ENCODE measurements around the gene OR2L8. TPM values are rescaled to one million over a fixed set of nuclear protein-coding genes. Genes with fewer than 3 reads are reported as not detected.

OR2L8 gene
- total RNA-seq: not detected in 2 replicates

GRCh38 chr1:247948558-247948957 lies at the start of gene OR2L8:
TSS of gene OR2L8 (plus strand) at chr1:247948858. CDS start at chr1:247948858, 0 bp downstream.

GRCh38 chr1:247919952-247920351 lies 28.7 kb upstream of the OR2L8 start, which contains the start of gene OR2T8:
TSS of gene OR2T8 (plus strand) at chr1:247920252. CDS start at chr1:247921018, 766 bp downstream.

GRCh38 chr1:247924868-247925267 lies 23.8 kb upstream of the OR2L8 start, which contains the start of gene OR2AJ1:
TSS of gene OR2AJ1 (plus strand) at chr1:247924889. CDS start at chr1:247933769, 8,880 bp downstream.

GRCh38 chr1:247964933-247965332 lies 16.3 kb downstream of the OR2L8 start, which contains the start of gene OR2AK2:
TSS of gene OR2AK2 (plus strand) at chr1:247965233. CDS start at chr1:247965377, 144 bp downstream.

Other genes starting within 250 kb of the OR2L8 start
- gene OR6F1, start 232.2 kb upstream of the OR2L8 start, total RNA-seq: not detected in 2 replicates
- gene OR14K1, start 210.2 kb upstream of the OR2L8 start, total RNA-seq: not detected in 2 replicates
- not detected in 2 replicates for gene OR14A2, start 200.7 kb upstream of the OR2L8 start, total RNA-seq
- not detected in 2 replicates for gene OR1C1, start 188.3 kb upstream of the OR2L8 start, total RNA-seq
- gene OR14A16, start 124.7 kb upstream of the OR2L8 start, total RNA-seq: not detected in 2 replicates
- not detected in 2 replicates for gene OR11L1, start 107.0 kb upstream of the OR2L8 start, total RNA-seq
- gene TRIM58, start 91.7 kb upstream of the OR2L8 start, total RNA-seq: not detected in 2 replicates
- not detected in 2 replicates for gene OR2W3, start 53.3 kb upstream of the OR2L8 start, total RNA-seq
- gene OR2T8, start 28.6 kb upstream of the OR2L8 start, total RNA-seq: not detected in 2 replicates
- gene OR2AJ1, start 24.0 kb upstream of the OR2L8 start, total RNA-seq: not detected in 2 replicates
- not detected in 2 replicates for gene OR2AK2, start 16.4 kb downstream of the OR2L8 start, total RNA-seq
- gene OR2L5, start 64.8 kb downstream of the OR2L8 start, total RNA-seq: not detected in 2 replicates
- not detected in 2 replicates for gene OR2L2, start 81.2 kb downstream of the OR2L8 start, total RNA-seq
- gene OR2L3, start 98.0 kb downstream of the OR2L8 start, total RNA-seq: not detected in 2 replicates
- gene OR2L13, start 146.3 kb downstream of the OR2L8 start, total RNA-seq: not detected in 2 replicates
- not detected in 2 replicates for gene OR2M5, start 196.3 kb downstream of the OR2L8 start, total RNA-seq
- gene OR2M2, start 226.0 kb downstream of the OR2L8 start, total RNA-seq: not detected in 2 replicates
- gene OR2M3, start 248.4 kb downstream of the OR2L8 start, total RNA-seq: not detected in 2 replicates

Measured in cardiac ventricle fibroblast (primary cell).